ENCODE measurements around the gene COX4I2. TPM values are rescaled to one million over a fixed set of nuclear protein-coding genes. Genes with fewer than 3 reads are reported as not detected.
"Not testable (repeated sequence)": the region's sequence is repeated elsewhere in the genome, so short reads cannot be mapped to it uniquely, and the experiment has no call there.

Gene COX4I2
- total RNA-seq, 1 experiment from 2014 or later = not detected

- peaks cover 63% of the 10 kb centered on the region for H3K79me2 ChIP-seq (ENCODE audit: low read length)
- intact Hi-C loops (cut with micrococcal nuclease) = no loop called here
- no peak overlapping the region for H2AFZ ChIP-seq (ENCODE audit: low read length)
- peak; percentile 3; the same call in 1 of the 2 replicates for ATAC-seq
- no peak overlapping the region for H3K4me2 ChIP-seq (ENCODE audit: low read length)
- peaks cover 38% of the 10 kb centered on the region for H3K4me1 ChIP-seq (ENCODE audit: insufficient read depth, low read length)
- H3K9me3 ChIP-seq (ENCODE audit: low read length) = no peaks in the 10 kb centered on the region
- peaks cover 16% of the 10 kb centered on the region; the same call in 1 of the 2 replicates for H4K20me1 ChIP-seq (ENCODE audit: low read length)
- no peak overlapping the region for H3K9ac ChIP-seq (ENCODE audit: low read length)
- no peak for TF ChIP-seq CTCF (conservative IDR thresholded peaks at IDR 0.05; ENCODE audit: low read depth, low read length)
- no peak for TF ChIP-seq EZH2 (IDR thresholded peaks at IDR 0.05; ENCODE audit: low read length, unreplicated experiment)
- TF ChIP-seq EZH2phosphoT487 (IDR thresholded peaks at IDR 0.05; ENCODE audit: borderline replicate concordance, low read length) = no peak
- DNase-seq = no peak
- no peak overlapping the region for H3K4me3 ChIP-seq (ENCODE audit: low read length)
- CTCF ChIA-PET = no interaction called here
- no peaks in the 10 kb centered on the region for H3F3A ChIP-seq (ENCODE audit: low read length, unreplicated experiment)
- H3K36me3 ChIP-seq (ENCODE audit: low read depth, low read length) = peaks cover 57% of the 10 kb centered on the region
- BruUV-seq (replicated peaks) = no TSS peak
- no peak overlapping the region for H3K27ac ChIP-seq (ENCODE audit: low read length)
- H3K9me2 ChIP-seq (replicated peaks; ENCODE audit: low read length) = no peaks in the 10 kb centered on the region
- POLR2A ChIA-PET (ENCODE audit: unreplicated experiment) = no interaction called here
- no peaks in the 10 kb centered on the region for H3K27me3 ChIP-seq (ENCODE audit: low read length)
These were observed 28.7 kb downstream of the COX4I2 start for GRCh38 chr20:31666258-31667042.

- Histone ChIP-seq H3K79me2 (ENCODE audit: low read length) (peaks cover 71% of the 10 kb centered on the region), H3K9me3 (ENCODE audit: low read length) (no peaks in the 10 kb centered on the region), H3F3A (ENCODE audit: low read length, unreplicated experiment) (no peaks in the 10 kb centered on the region), H3K27me3 (ENCODE audit: low read length) (no peaks in the 10 kb centered on the region), H3K27ac (ENCODE audit: low read length) (no peak overlapping the region), H2AFZ (ENCODE audit: low read length) (no peak overlapping the region), H3K9me2 (replicated peaks; ENCODE audit: low read length) (no peaks in the 10 kb centered on the region), H3K36me3 (ENCODE audit: low read depth, low read length) (peaks cover 62% of the 10 kb centered on the region), H3K4me3 (ENCODE audit: low read length) (no peak overlapping the region), H4K20me1 (ENCODE audit: low read length) (peaks cover 20% of the 10 kb centered on the region; the same call in 1 of the 2 replicates), H3K4me1 (ENCODE audit: insufficient read depth, low read length) (peaks cover 29% of the 10 kb centered on the region), H3K4me2 (ENCODE audit: low read length) (no peak overlapping the region), H3K9ac (ENCODE audit: low read length) (no peak overlapping the region)
- DNase-seq (no peak), ATAC-seq (no peak)
- intact Hi-C loops (cut with micrococcal nuclease) = no loop called here
- TF ChIP-seq EZH2 (IDR thresholded peaks at IDR 0.05; ENCODE audit: low read length, unreplicated experiment) = no peak
- TF ChIP-seq EZH2phosphoT487 (IDR thresholded peaks at IDR 0.05; ENCODE audit: borderline replicate concordance, low read length) = no peak
- TF ChIP-seq CTCF (conservative IDR thresholded peaks at IDR 0.05; ENCODE audit: low read depth, low read length) = no peak
- POLR2A ChIA-PET (ENCODE audit: unreplicated experiment) = no interaction called here
- CTCF ChIA-PET = no interaction called here
- no TSS peak for BruUV-seq (replicated peaks)
These were observed 29.9 kb downstream of the COX4I2 start for GRCh38 chr20:31667315-31668285.

GRCh38 chr20:31668944-31669343 is 31.2 kb downstream of the COX4I2 start:
- BruUV-seq (replicated peaks); ATAC-seq; H2AFZ ChIP-seq (ENCODE audit: low read length); H3K27ac ChIP-seq (ENCODE audit: low read length); CTCF ChIA-PET; H3K9me3 ChIP-seq (ENCODE audit: low read length); POLR2A ChIA-PET (ENCODE audit: unreplicated experiment); intact Hi-C loops (cut with micrococcal nuclease); H3K4me2 ChIP-seq (ENCODE audit: low read length); H3K9me2 ChIP-seq (replicated peaks; ENCODE audit: low read length); DNase-seq; H3K9ac ChIP-seq (ENCODE audit: low read length); H3K27me3 ChIP-seq (ENCODE audit: low read length); H3K4me3 ChIP-seq (ENCODE audit: low read length); H3F3A ChIP-seq (ENCODE audit: low read length, unreplicated experiment): not testable (repeated sequence)
- H3K36me3 ChIP-seq (ENCODE audit: low read depth, low read length) = peaks cover 68% of the 10 kb centered on the region
- peaks cover 23% of the 10 kb centered on the region for H3K4me1 ChIP-seq (ENCODE audit: insufficient read depth, low read length)
- peaks cover 20% of the 10 kb centered on the region; the same call in 1 of the 2 replicates for H4K20me1 ChIP-seq (ENCODE audit: low read length)
- peaks cover 81% of the 10 kb centered on the region for H3K79me2 ChIP-seq (ENCODE audit: low read length)

Measured in PC-3 (cell line).